GM11168 (cell line): ENCODE measurements around the gene CCNY.

Source experiments
- in situ Hi-C: fragments of 300-500 bp; cut with MboI; formaldehyde crosslinking; loops from one replicate; pipeline ENCODE4 v1.12.0; 2022; ENCODE audit warnings: low sequenced_read_pairs; ENCODE audit not compliant: unreplicated experiment

CCNY gene

DNA sequence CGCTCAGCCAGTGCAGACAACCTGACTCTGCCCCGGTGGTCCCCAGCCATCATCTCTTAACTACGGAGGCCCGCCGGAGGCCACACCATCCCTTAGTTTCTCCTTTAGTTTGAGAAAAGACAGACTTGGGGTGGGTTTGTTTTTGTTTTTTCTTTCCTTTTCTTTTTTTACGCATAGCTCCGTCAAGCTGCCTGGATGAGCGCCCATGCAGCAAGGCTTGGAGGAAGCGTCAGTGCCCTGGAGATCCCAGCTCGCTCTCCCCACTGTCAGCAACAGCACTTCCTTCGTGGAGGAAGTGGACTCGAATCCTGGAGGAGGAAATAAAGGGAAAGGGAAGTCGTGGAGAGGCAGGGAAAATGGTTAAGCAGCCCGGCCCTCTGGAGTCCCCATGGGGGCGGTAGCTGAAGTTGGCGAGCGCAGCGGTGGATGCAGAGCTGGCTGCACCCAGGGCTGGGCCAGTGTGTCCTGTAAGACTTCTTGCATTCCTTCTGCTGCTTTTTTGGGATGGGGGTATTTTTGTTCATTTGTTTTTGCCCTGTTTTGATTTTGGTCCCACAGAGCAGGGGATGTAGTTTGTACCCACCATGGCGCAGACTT is 232.9 kb downstream of the CCNY start:
- in situ Hi-C loops, result loop anchor here (10.0 to 25.0 kb wide), 2 partner anchors 334 to 457 kb away; no protein-coding TSS in a partner anchor

- in situ Hi-C loops, result loop anchor here (10.0 to 25.0 kb wide), 2 partner anchors 335 to 458 kb away; no protein-coding TSS in a partner anchor
These were observed 233.5 kb downstream of the CCNY start for GRCh38 chr10:35569836-35570235.

DNA sequence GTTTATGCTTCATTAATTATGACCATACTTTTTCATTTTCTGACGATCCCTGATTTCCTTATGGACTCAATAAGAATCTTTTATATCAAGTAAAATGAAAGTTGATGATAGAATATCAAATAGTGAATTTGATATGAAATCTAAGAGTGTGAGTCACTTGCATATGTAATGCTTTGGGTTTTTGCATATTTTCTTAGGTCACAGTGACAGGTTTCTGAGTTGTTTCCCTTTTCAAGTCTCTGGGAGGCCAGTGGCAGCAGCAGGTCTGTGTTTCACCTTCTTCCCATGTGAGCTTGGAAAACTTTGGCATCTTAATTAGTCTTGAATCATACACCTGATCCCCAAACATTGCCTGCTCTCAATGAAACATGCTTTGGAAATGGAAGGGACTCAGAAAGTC is 234.1 kb downstream of the CCNY start:
- in situ Hi-C loops, result loop anchor here (25.0 kb wide), 1 partner anchor 458 kb away; no protein-coding TSS in a partner anchor

DNA sequence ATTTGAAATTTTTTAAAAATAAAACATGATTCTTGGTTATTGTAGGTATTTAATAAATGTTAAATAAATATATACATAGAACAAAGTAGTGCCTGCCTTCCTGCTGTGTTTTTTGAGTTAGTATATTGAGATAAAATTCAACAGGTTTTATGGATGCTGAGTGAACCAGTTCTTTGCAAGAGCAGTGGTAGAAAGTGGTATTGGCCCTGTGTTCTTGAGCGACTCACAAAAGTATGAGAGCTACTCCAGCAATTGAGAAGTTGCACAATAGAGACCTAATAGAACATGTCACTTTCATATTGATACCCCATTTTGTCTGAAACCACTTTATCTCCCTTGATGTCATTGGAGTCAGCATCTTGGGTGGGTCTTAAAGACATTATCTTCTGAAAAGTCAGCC is 236.3 kb downstream of the CCNY start:
- in situ Hi-C loops, result loop anchor here (25.0 kb wide), 1 partner anchor 460 kb away; no protein-coding TSS in a partner anchor

DNA sequence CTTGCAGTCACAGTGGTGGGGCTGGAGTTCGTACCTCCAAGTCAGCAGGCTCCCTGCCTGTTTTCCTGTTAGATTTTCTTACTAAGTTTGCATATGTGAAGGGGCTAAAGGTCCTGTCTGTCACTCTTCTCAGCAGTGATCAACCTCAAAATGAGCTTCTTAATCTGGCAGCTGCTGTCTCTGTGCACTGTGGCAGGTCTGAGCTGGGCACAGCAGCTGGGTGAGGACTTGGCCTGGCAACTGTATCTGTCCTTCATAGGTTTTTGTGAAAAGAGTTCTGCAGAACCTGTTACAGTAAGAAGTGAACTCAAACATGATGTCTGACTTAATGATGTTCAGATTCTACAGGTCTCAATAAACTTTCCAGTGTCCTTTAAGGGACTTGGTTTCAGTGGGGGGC is 237.5 kb downstream of the CCNY start:
- in situ Hi-C loops, result loop anchor here (25.0 kb wide), 1 partner anchor 461 kb away; no protein-coding TSS in a partner anchor

- in situ Hi-C loops, result loop anchor here (25.0 kb wide), 1 partner anchor 463 kb away; no protein-coding TSS in a partner anchor
These were observed 238.6 kb downstream of the CCNY start for GRCh38 chr10:35574924-35575352.

DNA sequence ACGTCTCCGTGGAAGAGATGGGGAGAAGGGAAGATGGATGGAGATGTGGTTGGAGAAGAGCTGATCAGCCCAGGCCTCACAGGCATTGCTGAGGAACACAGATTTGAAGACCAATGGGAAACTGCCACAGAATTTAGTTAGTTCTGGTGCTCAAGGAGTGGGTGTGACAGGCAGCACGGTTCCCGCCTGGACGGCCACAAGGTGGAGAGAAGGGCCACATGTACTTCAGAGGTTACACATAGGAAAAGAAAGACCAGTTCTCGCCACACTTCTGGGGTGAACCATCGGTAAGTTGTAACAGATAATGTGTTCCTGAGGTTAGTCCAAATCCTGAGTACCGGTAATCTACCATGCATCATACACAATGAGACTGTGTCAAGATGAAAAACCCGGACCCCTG is 239.3 kb downstream of the CCNY start:
- in situ Hi-C loops, result no loop called here

GRCh38 chr10:35576730-35577129 is 240.4 kb downstream of the CCNY start:
- in situ Hi-C loops, result no loop called here

DNA sequence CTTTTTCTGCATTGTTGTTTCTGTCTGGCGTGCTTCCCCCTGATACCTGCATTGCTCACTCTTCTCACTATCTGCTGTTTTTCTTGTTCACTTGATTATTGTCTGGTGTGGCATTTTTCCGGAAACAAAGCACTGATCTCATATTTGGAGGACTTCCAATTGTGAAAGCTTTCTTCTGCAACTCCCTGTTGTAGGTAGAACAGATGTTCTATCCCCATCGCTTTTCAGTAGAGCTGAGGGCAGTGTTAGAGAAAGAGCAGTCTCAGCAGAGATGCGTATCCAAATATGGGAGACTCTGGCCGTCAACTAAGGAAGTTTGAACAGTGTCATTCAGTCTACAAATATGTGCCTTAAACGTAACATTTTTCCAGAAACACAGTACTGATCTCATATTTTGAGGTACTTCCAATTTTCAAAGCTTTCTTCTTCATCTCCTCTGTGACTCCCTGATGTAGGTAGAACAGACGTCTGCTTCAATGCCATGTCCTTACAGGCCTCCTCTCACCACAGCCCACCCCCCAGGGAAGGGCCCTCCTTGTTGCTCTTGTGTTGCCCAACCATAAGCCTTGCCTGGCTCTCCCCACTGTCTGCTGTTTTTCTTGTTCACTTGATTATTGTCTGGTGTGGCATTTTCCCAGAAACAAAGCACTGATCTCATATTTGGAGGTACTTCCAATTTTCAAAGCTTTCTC is 241.8 kb downstream of the CCNY start:
- in situ Hi-C loops, result no loop called here

- in situ Hi-C loops, result no loop called here
These were observed 242.3 kb downstream of the CCNY start for GRCh38 chr10:35578618-35578956.

- in situ Hi-C loops, result no loop called here
These were observed 242.8 kb downstream of the CCNY start for GRCh38 chr10:35579116-35579515.

DNA sequence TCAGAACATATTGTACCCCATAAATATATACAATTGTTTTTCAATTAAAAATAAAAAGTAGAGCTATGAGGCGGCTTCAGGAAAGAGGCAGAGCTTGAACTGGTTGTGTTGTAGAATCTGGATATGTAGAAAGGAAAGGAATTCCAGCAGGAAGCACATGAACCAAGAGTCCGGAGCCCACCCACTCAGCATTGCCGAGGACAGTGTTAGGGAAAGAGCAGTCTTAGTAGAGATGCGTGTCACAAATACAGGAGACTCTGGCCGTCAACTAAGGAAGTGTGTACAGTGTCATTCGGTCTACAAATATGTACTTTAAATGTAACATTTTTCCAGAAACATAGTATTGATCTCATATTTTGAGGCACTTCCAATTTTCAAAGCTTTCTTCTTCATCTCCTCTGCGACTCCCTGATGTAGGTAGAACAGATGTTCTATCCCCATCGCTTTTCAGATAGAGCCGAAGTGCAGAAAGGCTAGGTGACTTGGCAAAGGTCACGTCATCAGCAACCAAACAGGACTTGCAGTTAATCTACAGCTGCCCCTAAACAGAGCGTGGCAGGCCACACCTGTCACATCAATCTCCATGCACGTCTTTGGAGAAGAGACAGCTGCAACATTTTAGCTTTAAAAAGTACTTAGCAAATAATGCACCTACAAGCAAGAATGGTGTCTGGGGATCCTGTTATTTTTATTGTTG is 243.6 kb downstream of the CCNY start:
- in situ Hi-C loops, result no loop called here

GRCh38 chr10:35580423-35580770 is 244.1 kb downstream of the CCNY start:
- in situ Hi-C loops, result no loop called here

DNA sequence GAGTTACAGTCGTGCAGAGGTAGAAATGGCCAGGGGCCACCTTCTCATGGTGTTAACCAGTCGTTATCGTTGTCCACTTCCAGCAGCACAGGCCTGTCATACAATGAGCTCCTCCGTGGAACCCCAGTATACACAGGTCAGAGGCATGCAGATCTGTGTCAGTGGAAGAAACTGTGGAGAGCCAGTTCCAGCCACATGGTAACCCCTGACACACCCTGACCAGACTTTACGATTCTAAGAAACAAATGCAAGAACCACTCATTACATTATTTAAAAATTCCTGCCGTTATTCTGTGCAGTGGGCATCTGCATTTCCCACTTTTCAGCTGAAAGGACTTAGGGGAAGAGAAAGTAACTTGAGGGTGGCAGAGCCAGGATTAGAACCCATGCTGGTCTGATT is 245.3 kb downstream of the CCNY start:
- in situ Hi-C loops, result no loop called here

GRCh38 chr10:35584946-35585345 is 248.6 kb downstream of the CCNY start:
- in situ Hi-C loops, result no loop called here

DNA sequence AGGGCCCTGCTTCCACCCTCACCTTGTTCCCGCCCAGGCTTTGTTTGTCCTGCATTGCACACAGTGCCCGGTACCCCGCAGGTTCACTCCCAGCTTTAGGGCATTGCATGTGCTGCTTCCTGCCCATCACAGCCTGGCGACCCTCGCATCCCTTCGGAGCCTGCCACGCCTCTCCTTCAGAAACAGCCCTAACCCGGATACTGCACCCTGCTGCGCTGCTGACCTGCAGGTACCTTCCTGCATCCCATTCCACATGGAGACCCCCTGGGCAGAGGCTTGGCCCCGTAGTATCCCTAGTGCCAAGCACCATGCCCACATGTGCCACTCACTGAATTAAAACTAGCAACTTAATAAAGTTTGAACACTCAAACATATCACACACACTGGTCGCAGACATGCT is 249.0 kb downstream of the CCNY start:
- in situ Hi-C loops, result no loop called here

DNA sequence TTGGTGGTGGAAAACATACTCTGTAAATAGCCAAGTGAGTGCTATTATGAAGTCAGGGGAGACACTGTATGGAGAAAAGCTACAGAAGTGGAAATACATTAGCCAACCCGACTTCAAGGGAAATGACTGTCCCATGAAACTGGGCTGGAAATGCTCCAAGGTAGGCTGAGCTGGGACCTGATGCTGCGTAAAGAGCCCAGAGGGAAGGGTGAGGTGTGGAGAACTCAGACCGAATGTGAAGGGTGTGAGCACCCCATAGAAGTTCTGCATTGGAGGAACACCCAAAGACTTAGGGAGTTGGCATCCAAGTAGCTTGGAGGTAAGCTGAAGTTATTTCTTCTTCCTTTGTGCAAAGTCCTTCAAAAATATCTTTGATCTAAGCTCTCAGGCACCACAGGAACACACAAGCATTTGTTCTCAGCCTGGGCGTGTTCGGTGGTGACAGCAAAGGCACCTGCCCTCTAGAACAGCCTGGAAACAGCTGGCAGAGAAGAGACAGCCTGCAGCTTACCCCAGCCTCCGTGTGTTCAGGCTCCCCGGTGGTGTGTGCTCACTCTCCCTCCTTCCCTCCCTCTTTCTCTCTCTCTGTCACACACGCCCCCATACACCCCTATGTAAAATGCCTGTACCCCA is 249.7 kb downstream of the CCNY start:
- in situ Hi-C loops, result no loop called here

GRCh38 chr10:35588836-35589235 is 252.5 kb downstream of the CCNY start:
- in situ Hi-C loops, result no loop called here

GRCh38 chr10:35592441-35592840 is 256.1 kb downstream of the CCNY start:
- in situ Hi-C loops, result no loop called here

- in situ Hi-C loops, result no loop called here
These were observed 258.1 kb downstream of the CCNY start for GRCh38 chr10:35594115-35595079.
